ENCODE measurements around the gene RAD51B.

Gene RAD51B

DNA sequence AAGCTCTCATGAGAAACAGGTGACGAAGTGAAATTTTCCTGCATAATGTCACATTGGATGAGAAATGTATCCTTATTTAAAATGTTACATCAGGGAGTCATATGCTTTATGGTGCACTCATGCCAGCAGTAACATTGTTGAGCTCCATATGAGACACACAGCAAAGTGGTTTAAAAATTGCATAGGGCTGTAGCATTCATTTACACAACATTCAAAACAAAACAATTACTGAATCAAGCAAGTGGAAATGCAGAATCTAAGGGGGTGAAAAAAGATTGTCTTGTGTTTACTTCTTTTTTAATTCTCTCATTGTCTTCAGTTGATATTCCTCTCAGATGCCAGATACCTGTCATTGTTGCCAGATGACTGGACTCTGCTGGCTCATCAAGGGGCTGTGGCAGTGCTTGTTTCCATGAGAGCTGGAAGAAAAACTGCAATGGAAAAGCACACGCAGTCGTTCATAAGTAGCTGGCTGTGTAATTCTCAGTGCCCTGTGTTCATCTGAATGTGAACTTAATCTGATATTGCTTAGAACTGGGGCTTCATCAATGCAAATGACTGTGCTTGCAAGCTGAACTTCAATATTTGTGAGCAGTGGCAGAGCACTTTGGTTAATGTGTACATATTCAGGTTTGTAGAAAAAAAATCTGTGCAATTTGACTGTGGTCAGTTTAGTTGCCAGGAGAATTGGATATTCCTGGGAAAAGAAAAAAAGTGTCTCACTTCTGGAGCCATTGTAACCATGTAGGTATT is 305.6 kb downstream of the RAD51B start:
- peaks cover 4% of the 10 kb centered on the region for H3K36me3 Mint-ChIP-seq
- H3K27ac Mint-ChIP-seq = no peak overlapping the region

DNA sequence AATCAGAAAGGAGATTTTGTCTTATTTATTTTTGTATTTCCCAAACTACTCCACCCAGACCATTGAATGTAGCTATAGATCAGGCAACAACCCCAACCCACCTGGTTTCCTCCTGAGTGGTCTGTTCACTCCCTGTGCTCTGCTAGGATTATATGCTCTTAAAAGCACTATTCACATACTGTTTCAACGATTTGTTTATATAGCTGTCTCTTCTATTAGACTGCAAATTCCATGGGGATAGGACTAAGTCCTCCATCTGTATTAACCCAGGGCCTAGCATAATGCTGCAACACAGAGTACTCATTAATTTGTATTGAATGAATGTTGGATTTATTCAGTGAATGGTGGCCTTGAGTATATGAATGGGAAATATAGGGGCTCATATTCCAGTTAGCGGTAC is 307.6 kb downstream of the RAD51B start:
- no peak overlapping the region for H3K27ac Mint-ChIP-seq
- H3K36me3 Mint-ChIP-seq = no peaks in the 10 kb centered on the region
- no peaks in the 10 kb centered on the region for H3K9me3 Mint-ChIP-seq
- no peaks in the 10 kb centered on the region for H3K4me1 Mint-ChIP-seq
- no peak overlapping the region for H3K4me3 Mint-ChIP-seq
- no peaks in the 10 kb centered on the region for H3K27me3 Mint-ChIP-seq

More for the DNA sequence above, 305.6 kb downstream of the RAD51B start:
- Mint-ChIP-seq H3K9me3 (peaks cover 5% of the 10 kb centered on the region), H3K27me3 (no peaks in the 10 kb centered on the region), H3K4me3 (no peak overlapping the region), H3K4me1 (no peaks in the 10 kb centered on the region)

DNA sequence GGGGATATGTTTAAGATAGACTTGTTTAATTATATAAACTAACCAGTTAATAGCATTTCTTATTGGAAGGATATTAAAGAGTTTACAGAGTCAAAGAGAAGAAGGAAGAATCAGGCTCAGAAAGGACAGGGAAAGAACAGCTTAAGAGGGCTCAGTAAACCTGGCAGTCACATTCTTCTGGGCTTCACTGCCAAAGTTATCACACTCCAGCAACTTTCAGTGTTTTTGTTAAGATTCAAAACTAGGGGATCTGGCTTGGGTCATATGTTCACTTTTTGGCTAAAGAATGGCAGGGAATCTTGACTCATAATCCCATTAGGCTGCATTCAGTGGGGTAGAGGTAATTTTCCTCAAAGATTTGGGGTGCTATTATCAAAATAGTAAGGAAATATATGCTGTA is 312.3 kb downstream of the RAD51B start:
- Mint-ChIP-seq H3K4me3 (no peak overlapping the region), H3K4me1 (no peaks in the 10 kb centered on the region), H3K27me3 (no peaks in the 10 kb centered on the region), H3K27ac (no peak overlapping the region), H3K36me3 (no peaks in the 10 kb centered on the region), H3K9me3 (no peaks in the 10 kb centered on the region)

- Mint-ChIP-seq H3K27me3 (no peaks in the 10 kb centered on the region), H3K9me3 (no peaks in the 10 kb centered on the region), H3K4me3 (no peak overlapping the region), H3K36me3 (no peaks in the 10 kb centered on the region), H3K4me1 (no peaks in the 10 kb centered on the region), H3K27ac (no peak overlapping the region)
These were observed 313.1 kb downstream of the RAD51B start for GRCh38 chr14:68132563-68133121.

DNA sequence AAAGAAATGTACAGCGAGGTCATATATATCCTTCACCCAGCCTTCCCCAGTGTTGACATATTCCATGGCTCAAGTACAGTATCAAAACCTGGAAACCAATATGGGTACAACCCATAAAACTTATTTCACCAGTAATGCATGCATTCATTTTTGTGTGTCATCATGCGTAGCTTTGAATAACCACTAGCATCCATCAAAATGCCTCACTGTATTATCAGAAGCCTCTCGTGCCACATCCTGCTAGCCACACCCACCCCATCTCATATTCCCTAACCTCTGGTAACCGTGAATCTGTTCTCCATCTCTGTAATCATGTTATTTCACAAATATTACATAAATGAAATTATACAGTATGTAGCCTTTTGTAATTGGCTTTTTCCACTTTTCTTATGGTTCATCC is 314.3 kb downstream of the RAD51B start:
- H3K27me3 Mint-ChIP-seq = no peaks in the 10 kb centered on the region
- H3K4me3 Mint-ChIP-seq = no peak overlapping the region
- H3K27ac Mint-ChIP-seq = no peak overlapping the region
- no peaks in the 10 kb centered on the region for H3K4me1 Mint-ChIP-seq
- no peaks in the 10 kb centered on the region for H3K36me3 Mint-ChIP-seq
- H3K9me3 Mint-ChIP-seq = no peaks in the 10 kb centered on the region

- Mint-ChIP-seq H3K9me3 (no peaks in the 10 kb centered on the region), H3K36me3 (no peaks in the 10 kb centered on the region), H3K4me3 (no peak overlapping the region), H3K27me3 (no peaks in the 10 kb centered on the region), H3K4me1 (no peaks in the 10 kb centered on the region), H3K27ac (no peak overlapping the region)
These were observed 315.4 kb downstream of the RAD51B start for GRCh38 chr14:68135028-68135427.

GRCh38 chr14:68135566-68135965 is 316.0 kb downstream of the RAD51B start:
- Mint-ChIP-seq H3K27me3 (no peaks in the 10 kb centered on the region), H3K9me3 (no peaks in the 10 kb centered on the region), H3K4me3 (no peak overlapping the region)

DNA sequence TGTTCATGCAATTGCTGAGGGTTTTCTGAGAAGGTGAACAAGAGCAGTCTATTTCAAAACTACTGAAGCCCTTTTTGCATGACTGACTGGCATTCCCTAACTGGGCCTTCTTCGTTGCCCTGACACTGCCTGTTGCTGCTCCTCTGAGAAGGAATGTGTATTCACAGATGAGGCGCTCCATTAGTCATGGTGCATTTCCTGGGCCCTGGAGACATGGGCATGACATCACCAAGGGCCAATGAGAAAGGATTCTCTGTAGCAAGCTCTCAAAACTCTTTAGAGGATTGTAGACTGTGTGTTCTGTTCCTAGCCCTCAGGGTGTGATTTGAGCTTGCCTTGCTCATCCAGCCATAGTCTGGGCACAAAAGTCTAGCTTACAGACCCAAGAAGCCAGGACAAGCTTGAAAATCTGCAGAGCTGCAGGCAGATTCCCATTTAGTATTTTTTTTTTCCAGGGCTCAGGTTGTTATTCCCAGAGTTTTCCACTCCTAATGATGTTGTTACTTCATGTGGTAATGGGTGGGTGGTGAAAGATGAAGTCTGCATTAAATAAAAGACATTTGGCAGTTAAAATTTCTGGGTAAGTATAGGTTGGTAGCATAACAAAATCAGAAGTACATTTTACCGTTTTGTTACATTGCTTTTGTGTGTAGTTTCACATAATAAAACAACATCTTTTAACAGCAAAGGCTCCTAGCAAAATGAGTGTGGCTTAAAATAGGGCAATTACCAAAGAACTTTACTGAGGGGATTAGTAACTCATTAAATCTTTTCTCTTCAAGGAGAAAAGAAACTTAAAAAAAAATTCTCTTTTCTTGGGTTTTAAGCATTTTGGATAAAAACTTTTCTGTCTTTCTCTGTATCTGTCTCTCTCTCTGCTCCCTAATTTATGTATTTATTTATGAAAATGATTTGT is 318.4 kb downstream of the RAD51B start:
- no peaks in the 10 kb centered on the region for H3K27me3 Mint-ChIP-seq
- H3K36me3 Mint-ChIP-seq = no peaks in the 10 kb centered on the region
- no peaks in the 10 kb centered on the region for H3K4me1 Mint-ChIP-seq
- H3K27ac Mint-ChIP-seq = no peak overlapping the region
- H3K9me3 Mint-ChIP-seq = no peaks in the 10 kb centered on the region
- H3K4me3 Mint-ChIP-seq = no peak overlapping the region

More at GRCh38 chr14:68135566-68135965, 316.0 kb downstream of the RAD51B start:
- H3K4me1 Mint-ChIP-seq = no peaks in the 10 kb centered on the region
- no peak overlapping the region for H3K27ac Mint-ChIP-seq
- no peaks in the 10 kb centered on the region for H3K36me3 Mint-ChIP-seq

DNA sequence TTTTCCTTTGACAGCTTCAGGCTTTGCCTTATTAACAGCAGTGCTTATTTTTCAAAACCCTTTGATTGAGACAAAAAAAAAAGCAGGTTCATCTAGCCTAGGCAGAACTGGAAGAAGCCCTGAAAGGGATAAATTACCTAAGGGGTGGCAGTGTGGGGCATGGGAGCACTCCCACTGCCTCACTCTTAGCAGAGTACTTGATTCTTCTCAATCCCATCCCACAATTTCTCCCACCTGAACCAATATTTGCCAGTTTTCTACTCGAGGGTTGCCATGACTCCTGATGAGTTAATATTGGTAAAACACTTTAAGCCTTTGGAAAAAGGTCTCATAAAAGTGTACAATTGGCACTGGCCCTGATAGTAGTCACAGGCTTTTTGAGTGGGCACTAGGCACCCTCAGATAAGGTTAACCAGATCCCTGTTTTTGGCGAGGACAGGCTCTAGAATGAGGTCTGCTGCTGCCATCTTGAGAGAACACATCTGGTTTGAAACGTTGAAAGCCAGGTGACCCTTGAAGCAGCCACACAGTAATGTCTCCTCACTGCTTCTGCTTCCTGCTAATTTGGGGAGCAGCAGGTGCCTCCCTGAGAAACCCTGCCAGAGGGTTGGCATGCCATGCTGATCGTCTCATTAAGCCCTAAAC is 320.0 kb downstream of the RAD51B start:
- no peaks in the 10 kb centered on the region for H3K36me3 Mint-ChIP-seq
- no peaks in the 10 kb centered on the region for H3K27me3 Mint-ChIP-seq
- no peaks in the 10 kb centered on the region for H3K9me3 Mint-ChIP-seq
- no peak overlapping the region for H3K27ac Mint-ChIP-seq
- H3K4me1 Mint-ChIP-seq = peaks cover 15% of the 10 kb centered on the region
- H3K4me3 Mint-ChIP-seq = no peak overlapping the region

- H3K4me3 Mint-ChIP-seq = no peak overlapping the region
- no peak overlapping the region for H3K27ac Mint-ChIP-seq
- H3K27me3 Mint-ChIP-seq = no peaks in the 10 kb centered on the region
- H3K36me3 Mint-ChIP-seq = no peaks in the 10 kb centered on the region
- H3K9me3 Mint-ChIP-seq = no peaks in the 10 kb centered on the region
- peaks cover 15% of the 10 kb centered on the region for H3K4me1 Mint-ChIP-seq
These were observed 320.6 kb downstream of the RAD51B start for GRCh38 chr14:68140076-68140741.

DNA sequence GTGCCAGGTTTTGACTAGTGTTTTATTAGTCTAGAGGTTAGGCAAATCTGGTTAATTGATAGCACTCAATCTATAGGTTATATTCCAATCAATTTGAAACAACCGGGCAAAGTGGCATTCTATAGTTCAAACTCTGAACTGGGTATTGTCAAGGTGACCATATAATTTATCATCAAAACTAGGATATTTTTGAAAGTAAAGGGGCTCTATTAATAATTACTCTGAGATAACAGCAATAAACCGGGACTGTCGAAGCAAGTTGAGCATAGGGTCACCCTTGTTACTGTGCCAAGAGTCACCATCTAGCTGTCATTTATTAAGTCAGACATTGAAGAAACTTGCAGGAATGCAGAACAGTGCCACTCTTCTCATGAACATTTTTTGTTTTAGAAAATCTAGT is 321.2 kb downstream of the RAD51B start:
- H3K27ac Mint-ChIP-seq = no peak overlapping the region
- H3K4me3 Mint-ChIP-seq = no peak overlapping the region
- H3K36me3 Mint-ChIP-seq = peaks cover under 1% of the 10 kb centered on the region
- H3K27me3 Mint-ChIP-seq = no peaks in the 10 kb centered on the region
- H3K4me1 Mint-ChIP-seq = peaks cover 15% of the 10 kb centered on the region
- H3K9me3 Mint-ChIP-seq = peaks cover 3% of the 10 kb centered on the region

DNA sequence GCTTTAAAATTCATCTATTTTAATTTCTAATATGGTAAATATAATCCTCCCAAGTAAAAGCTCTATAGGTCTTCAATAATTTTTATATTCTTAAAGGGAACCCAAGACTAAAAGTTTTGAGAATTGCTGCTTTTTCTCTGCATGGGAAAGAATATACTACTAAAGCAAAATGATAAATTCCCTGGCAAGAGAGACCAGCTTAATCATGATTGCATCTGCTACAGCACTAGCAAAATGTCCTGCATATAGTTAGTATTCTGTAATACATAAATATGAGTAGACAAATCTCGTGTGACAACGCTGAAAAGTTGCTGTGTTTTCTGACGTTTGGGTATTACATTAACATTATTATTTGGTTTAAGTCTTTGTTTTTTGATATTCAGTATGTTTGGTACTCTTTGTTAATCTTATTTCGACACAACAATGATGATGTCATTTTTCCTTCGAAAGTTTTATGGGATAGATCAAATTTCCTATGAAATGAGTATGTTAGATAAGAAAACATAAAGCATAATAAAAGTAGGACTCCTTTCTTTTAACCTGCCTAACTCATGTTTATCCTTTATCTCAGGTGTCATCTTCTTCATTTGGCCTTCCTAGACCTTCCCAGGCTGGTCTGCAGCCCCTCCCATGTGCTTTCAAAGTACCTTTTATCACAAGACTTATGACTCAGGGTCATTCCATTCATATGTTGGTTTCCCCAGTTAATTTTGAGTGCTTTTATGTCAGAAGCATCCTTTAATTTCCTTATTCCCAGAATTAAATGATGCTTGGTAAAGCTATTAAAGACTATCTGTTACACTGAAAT is 321.9 kb downstream of the RAD51B start:
- Mint-ChIP-seq H3K4me3 (no peak overlapping the region), H3K4me1 (peaks cover 15% of the 10 kb centered on the region), H3K27ac (no peak overlapping the region), H3K9me3 (peaks cover 5% of the 10 kb centered on the region), H3K36me3 (peaks cover 2% of the 10 kb centered on the region), H3K27me3 (no peaks in the 10 kb centered on the region)

DNA sequence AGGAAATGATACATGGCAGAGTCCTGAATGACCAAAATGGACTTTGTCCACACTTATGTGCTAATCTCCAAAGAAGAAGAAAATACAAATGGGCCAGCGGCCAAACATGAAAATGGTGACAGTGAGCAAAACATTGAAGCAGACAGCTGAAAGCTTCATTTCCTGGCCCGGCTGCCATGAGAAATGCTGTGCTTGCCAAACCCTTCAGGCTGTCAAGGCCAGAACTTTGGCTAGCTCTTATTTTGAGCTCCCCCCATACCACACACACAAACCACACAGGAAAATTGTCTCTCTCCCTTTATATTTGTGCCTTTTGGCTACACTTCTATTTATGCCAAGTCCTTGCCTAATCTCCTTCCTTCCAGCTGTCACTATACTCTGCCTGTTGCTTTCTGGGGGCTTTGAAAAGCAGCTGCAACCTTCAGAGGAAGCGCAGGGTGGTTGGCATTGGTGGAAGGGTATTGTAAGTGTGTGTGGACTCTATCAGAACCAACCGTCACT is 323.8 kb downstream of the RAD51B start:
- H3K4me3 Mint-ChIP-seq = no peak overlapping the region
- peaks cover 8% of the 10 kb centered on the region for H3K36me3 Mint-ChIP-seq
- H3K27ac Mint-ChIP-seq = no peak overlapping the region
- H3K27me3 Mint-ChIP-seq = no peaks in the 10 kb centered on the region
- peaks cover 15% of the 10 kb centered on the region for H3K4me1 Mint-ChIP-seq
- H3K9me3 Mint-ChIP-seq = peaks cover 14% of the 10 kb centered on the region

- peaks cover 15% of the 10 kb centered on the region for H3K4me1 Mint-ChIP-seq
- peaks cover 14% of the 10 kb centered on the region for H3K36me3 Mint-ChIP-seq
- no peak overlapping the region for H3K27ac Mint-ChIP-seq
- H3K27me3 Mint-ChIP-seq = no peaks in the 10 kb centered on the region
- no peak overlapping the region for H3K4me3 Mint-ChIP-seq
- H3K9me3 Mint-ChIP-seq = peaks cover 21% of the 10 kb centered on the region
These were observed 324.6 kb downstream of the RAD51B start for GRCh38 chr14:68144051-68144681.
